ENCODE data around the gene DUS3L. TPM values are rescaled to one million over a fixed set of nuclear protein-coding genes. Genes with fewer than 3 reads are reported as not detected.

The DUS3L gene
- total and polyA plus RNA-seq, 2 donors (not counting 3 experiments of a cell fraction or from before 2014, with no cell fraction given): 25.8 to 38.9 TPM

DNA sequence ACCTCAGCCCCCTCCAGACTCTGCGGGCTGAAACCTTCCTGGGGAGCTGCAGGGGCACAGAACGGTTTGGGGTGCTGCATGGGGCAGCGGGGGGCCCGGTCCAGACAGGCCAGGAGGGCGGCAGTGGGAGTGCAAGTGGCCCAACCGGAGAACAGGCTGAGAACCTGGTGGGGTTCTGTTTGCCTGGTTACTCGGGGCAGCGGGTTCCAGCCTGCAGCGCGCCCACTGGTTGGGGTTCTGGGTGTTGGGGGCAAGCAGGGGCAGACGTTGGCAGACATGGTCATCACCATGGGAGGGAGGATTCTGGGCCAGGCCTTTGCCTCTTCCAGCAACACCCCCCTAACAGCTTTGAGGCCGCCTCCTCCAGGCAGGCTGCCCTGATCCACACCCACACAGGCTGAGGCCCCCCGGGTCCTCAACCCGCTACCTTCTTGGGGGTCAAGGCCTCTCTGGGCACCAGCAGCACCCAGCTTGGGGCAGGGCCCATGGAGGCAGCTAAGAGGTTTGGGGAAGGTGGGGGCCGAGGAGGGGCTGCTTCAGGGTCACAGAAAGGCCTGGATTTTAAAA is 6.3 kb downstream of the DUS3L start, which contains the start of gene PRR22:
Gene PRR22, minus strand, starts transcription at position 166 of the 567 bp plus-strand sequence. Its CDS starts 86 bp downstream, at position 80.
- H3K4me3 ChIP-seq (replicated peaks in 1 of 3; ENCODE audit: insufficient read depth in 1 of 3, low read depth in 1 of 3, low read length in 3 of 3): no peak within 1 kb of the TSS
- H3K9me3 ChIP-seq (replicated peaks; ENCODE audit: control insufficient read depth, insufficient read depth, low read length): no peaks in the 10 kb centered on the region
- no TSS peak for BruUV-seq (replicated peaks)
- H3K27me3 ChIP-seq (ENCODE audit: control insufficient read depth in 2 of 2, insufficient read depth in 2 of 2, low read length in 2 of 2): no peaks in the 10 kb centered on the region
- TF ChIP-seq, protein P1, sequence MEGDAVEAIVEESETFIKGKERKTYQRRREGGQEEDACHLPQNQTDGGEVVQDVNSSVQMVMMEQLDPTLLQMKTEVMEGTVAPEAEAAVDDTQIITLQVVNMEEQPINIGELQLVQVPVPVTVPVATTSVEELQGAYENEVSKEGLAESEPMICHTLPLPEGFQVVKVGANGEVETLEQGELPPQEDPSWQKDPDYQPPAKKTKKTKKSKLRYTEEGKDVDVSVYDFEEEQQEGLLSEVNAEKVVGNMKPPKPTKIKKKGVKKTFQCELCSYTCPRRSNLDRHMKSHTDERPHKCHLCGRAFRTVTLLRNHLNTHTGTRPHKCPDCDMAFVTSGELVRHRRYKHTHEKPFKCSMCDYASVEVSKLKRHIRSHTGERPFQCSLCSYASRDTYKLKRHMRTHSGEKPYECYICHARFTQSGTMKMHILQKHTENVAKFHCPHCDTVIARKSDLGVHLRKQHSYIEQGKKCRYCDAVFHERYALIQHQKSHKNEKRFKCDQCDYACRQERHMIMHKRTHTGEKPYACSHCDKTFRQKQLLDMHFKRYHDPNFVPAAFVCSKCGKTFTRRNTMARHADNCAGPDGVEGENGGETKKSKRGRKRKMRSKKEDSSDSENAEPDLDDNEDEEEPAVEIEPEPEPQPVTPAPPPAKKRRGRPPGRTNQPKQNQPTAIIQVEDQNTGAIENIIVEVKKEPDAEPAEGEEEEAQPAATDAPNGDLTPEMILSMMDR (IDR thresholded peaks at IDR 0.05; ENCODE audit: extremely low read depth in 1 of 2, insufficient read depth in 1 of 2, low read depth in 1 of 2, low read length in 2 of 2): no peak
- no peak for TF ChIP-seq EZH2 (IDR thresholded peaks at IDR 0.05; ENCODE audit: borderline replicate concordance, low read depth, low read length, severe bottlenecking)
- no peak for TF ChIP-seq JUN (IDR thresholded peaks at IDR 0.05; ENCODE audit: borderline replicate concordance, insufficient read depth, insufficient read length, low read depth)
- TF ChIP-seq POLR2A (IDR thresholded peaks at IDR 0.05; ENCODE audit: low read depth, low read length): no peak
- TF ChIP-seq, protein P2, sequence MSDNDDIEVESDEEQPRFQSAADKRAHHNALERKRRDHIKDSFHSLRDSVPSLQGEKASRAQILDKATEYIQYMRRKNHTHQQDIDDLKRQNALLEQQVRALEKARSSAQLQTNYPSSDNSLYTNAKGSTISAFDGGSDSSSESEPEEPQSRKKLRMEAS (IDR thresholded peaks at IDR 0.05; ENCODE audit: insufficient read depth, insufficient read length): no peak
- TF ChIP-seq FOS (IDR thresholded peaks at IDR 0.05; ENCODE audit: borderline replicate concordance, insufficient read depth, low read length): no peak
- TF ChIP-seq POLR2AphosphoS5 (IDR thresholded peaks at IDR 0.05; ENCODE audit: insufficient read depth, low read depth, low read length): no peak
- TF ChIP-seq MYC (IDR thresholded peaks at IDR 0.05; ENCODE audit: low read depth, low read length): no peak
- TF ChIP-seq GATA2 (IDR thresholded peaks at IDR 0.05; ENCODE audit: insufficient read depth, insufficient read length, low read depth, low read length): no peak
- dilution Hi-C loops (cut with MboI; ENCODE audit: extremely low pct_ligation_motif_present, low sequenced_read_pairs): no loop called here
- CTCF ChIA-PET: no interaction called here
- H3K9me1 ChIP-seq (replicated peaks; ENCODE audit: control insufficient read depth, extremely low read depth, insufficient read depth, low read length): no peaks in the 10 kb centered on the region
- no peak within 1 kb of the TSS for H3K4me2 ChIP-seq (ENCODE audit: insufficient read depth, low read length)
- POLR2A ChIA-PET: no interaction called here
- DNase-seq (ENCODE audit: low read depth, low spot score) (no peak), FAIRE-seq (no peak)
- intact Hi-C loops (cut with micrococcal nuclease): no loop called here
- H4K20me1 ChIP-seq (replicated peaks; ENCODE audit: control insufficient read depth, extremely low read depth, insufficient read depth, low read length): no peaks in the 10 kb centered on the region
- H3K27ac ChIP-seq (ENCODE audit: insufficient read depth, low read depth, low read length): no peak within 1 kb of the TSS
- H3K79me2 ChIP-seq (ENCODE audit: control insufficient read depth, insufficient read depth, low read length): peaks cover 2% of the 10 kb centered on the region
- H2AFZ ChIP-seq (ENCODE audit: low read depth, low read length): no peak within 1 kb of the TSS
- peaks cover 8 to 34% of the 10 kb centered on the region in 2 experiments for H3K36me3 ChIP-seq (ENCODE audit: control insufficient read depth in 2 of 2, extremely low read depth in 1 of 2, insufficient read depth in 2 of 2, low read length in 2 of 2)
- no peaks in the 10 kb centered on the region for H3K4me1 ChIP-seq (ENCODE audit: control insufficient read depth, extremely low read depth, insufficient read depth, low read length)
- H3K9ac ChIP-seq (replicated peaks; ENCODE audit: extremely low read depth, insufficient read depth, low read length): no peak within 1 kb of the TSS

All from endothelial cell of umbilical vein (primary cell).